HG03066 (cell line): ENCODE measurements around the gene ARVCF.

Experiments used
- ATAC-seq: cut with Tn5 transposase; IDR thresholded peaks from one replicate; pipeline ENCODE4 v1.9.1; 2021; ENCODE audit warnings: low read depth; ENCODE audit not compliant: unreplicated experiment

Gene ARVCF

DNA sequence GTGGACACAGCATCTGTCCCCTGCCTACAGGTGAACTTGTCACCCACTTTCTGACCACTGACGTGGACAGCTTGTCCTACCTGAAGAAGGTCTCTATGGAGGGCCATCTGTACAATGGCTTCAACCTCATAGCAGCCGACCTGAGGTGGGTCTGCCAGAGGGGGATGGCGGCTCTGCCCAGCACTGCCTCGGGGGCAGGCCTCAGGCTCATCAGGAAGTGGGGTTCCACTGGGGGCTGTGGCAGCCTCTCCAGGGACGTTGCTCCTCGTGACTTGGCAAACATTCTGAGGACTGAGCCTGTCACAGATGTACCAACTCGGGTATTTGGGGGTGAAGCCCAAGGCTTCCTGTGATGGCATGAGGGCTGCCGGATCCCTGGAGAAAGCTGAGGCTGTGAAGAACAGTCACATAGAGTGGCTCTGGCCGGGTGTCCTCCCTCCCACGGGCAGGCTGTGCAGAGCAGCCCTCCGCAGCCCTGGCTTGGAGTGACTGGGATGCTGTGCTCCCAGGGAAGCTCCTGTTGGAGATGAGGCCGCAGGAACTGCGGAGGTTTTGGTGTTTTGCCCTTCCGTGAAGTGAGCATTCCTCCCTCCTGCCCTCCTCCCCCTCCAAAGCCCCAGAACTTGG lies 36.9 kb upstream of the ARVCF start:
- no peak for ATAC-seq

DNA sequence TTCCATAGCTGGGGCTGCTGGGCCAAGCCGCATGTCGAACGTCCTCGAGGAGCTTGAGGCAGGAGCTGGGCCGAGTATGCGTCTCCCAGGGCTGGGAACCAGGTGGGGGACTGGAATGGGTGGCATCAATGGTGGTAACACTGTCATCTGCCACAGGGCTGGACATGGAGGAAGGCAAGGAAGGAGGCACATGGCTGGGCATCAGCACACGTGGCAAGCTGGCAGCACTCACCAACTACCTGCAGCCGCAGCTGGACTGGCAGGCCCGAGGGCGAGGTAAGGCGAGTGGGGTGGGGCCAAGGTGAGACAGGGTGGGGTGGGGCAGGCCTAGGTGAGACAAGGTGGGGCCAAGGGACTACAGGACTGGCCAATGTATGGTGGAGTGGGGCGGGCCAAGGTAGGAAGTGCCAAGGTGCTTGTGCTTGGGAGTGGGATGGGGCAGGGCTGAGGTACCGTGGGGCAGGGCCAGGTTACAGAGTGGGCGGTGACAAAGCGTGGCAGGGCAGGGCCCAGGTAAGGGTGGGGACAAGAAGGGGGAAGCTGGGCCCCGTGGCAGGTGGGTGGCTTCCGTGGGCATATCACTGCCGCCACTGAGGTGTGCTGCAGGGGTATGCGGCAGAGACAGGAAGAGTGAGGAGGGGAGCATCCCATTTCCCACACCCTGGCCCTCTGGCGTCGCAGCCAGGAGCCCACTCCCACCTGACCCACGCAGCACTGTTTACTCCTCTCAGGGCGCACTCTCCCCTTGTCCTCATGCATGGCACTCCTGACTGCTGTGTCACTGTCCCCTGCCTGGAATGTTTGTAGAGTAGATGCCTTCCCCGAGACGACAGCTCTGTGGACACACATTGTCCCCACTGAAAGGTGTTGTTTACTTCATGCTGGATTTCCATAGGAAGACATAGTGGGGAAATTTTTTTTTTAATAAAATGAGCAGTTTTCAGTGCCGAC lies 36.0 kb upstream of the ARVCF start:
- ATAC-seq, result no peak

DNA sequence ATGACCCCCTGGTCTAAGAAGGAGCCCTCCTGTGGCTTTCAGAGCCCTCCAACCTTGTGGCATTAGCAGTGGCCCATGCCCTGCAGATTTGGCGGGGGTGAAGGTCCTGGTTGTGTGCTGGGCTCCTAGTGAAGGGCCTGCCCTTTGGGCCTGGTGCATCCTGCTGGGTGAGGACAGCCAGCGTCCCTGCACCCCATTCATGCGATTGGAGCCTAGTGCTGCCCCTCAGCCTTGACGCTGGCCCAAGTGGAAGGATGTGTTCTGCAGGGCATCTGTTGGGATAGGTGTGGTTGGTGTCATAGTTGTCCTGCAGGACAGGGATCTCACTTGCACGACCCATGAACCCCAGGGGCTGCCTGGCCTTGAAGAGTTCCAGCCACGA lies 35.3 kb upstream of the ARVCF start:
- ATAC-seq, result no peak

DNA sequence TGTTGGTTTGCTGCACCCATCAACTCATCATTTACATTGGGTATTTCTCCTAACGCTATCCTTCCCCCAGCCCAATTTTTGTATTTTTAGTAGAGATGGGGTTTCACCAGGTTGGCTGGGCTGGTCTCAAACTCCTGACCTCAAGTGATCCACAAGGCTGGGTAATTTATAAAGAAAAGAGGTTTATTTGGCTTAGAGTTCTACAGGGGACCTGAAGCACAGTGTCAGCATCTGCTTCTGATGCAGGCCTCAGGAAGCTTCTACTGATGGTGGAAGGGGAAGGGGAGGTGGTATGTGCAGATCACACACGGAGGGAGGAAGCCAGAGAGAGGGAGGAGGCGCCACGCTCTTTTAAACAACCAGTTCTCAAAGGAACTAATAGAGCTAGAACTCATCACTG lies 30.1 kb upstream of the ARVCF start:
- ATAC-seq, result no peak

DNA sequence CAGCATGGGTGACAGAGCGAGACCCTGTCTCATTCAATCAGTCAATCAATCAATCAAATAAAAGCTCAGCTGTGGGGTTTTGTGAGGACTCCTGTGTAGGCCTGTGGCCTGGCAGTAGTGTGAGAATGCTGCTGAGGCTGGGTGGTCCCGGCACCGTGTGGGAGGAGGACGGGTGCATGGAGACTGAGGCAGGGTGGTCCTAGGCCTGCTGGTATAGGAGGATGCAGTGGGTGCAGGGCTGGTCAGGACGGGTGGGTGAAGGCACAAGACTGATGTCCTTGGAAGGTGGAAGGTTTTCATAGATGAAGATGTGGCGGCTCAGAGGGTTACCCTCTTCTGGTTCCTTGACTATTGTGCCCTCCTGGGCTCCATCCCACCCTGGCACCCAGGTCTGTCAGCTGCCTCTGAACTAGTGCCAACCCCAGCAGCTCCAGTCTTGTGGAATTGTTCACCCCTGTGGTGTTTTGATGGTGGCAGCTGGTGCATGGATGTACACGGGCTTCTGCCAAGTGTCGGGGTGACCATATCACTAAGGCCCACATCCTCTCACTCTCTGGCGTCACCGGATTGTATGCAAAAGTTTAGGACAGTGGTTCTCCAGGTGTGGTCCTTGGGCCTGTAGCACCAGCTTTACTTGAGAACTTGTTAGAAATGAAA lies 28.0 kb upstream of the ARVCF start:
- no peak for ATAC-seq

DNA sequence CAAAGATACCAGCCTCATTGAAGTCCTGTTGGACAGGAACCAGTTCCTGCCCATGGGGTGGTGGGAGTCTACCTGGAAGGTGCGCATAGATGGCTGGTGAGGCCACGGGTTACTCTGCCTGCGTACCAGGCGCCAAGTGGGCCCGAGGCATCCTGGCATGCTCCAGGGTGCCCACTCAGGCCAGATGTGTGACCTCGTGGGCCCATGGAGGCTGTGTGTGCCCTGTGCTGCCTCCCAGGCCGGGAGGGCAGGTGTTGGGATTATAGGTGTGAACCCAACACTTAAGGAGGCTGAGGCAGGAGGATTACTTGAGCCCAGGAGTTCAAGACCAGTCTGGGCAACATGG lies 27.3 kb upstream of the ARVCF start:
- no peak for ATAC-seq

DNA sequence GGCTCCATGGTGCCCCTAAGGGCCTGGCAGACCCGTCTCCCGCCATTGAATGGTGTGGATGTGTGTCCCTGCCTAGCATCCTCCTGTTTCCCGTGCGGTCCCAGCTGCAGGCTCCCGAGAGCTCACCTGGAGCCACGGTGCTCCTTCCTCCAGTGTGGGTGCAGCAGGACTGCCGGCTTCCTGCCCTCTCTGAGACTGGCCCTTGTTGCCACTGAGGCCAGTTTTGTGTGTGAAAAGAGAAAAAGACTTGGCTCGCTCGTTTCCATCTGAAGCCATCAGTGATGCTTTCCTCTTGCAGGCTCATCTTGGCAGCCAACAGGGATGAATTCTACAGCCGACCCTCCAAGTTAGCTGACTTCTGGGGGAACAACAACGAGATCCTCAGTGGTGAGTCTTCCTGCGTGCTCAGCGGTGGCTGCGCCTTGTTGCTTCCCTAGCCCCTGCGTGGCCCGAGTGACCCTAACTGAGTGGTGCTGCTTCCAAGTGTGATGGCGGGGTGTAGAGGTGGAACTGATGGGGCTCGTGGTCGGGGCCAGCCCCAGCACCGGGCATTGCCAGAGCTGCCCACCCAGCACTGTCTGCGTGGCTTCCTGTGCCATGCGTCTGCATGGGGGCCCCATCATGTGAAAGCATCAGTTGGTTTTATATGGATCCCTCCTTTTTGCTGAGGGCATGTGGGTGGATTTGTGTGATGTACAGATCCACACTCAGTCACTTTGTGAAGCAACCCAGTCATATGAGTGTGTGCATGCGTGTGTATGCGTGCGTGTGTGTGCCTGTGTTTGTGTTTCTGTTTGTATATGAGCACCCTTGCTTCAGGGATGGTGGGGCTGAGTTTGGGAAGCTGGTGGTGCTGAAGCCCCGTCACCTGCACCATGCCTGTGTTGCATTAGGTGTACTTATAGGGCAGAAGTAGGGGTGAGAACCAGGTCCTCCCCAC lies 26.7 kb upstream of the ARVCF start:
- no peak for ATAC-seq

DNA sequence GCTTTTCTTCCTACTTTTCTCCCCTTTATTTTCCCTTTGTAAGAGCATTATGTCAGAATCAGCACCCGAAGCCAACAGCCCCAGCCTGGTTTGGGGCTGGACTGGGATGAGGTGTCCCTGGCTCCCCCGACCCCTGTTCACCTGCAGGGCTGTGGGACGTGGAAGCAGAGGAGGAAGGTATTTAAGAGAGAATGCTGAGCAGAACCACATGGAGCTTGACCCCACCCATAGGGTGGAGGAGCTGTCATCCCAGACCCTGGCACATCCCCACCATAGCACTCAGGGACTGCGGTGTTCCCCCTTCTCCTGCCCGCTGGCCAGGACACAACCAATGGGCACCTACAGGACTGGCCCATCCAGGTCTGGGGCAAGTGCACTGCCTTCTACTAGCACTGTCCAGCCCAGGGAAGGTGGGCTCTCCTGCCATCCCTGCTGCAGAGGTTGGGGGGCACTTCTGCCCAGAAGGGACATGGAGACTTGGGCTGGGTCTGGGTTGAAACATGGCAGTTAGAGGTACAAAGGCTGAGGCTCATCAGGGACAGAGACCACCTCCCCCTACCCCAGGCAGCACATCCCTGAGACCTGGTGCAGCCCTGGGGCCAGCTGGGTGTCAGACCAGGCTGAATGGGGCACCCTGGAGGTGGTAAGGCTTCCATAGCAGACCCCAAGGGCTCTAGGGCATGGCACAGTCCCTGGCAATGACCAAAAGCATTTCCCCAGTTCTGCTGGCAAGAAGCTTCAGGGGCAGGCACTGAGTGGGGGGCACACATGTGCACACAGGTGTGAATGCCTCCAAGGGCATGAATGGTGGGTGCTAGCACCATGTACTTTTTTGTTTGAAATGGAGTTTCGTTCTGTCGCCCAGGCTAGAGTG lies 23.9 kb upstream of the ARVCF start:
- ATAC-seq, result no peak

DNA sequence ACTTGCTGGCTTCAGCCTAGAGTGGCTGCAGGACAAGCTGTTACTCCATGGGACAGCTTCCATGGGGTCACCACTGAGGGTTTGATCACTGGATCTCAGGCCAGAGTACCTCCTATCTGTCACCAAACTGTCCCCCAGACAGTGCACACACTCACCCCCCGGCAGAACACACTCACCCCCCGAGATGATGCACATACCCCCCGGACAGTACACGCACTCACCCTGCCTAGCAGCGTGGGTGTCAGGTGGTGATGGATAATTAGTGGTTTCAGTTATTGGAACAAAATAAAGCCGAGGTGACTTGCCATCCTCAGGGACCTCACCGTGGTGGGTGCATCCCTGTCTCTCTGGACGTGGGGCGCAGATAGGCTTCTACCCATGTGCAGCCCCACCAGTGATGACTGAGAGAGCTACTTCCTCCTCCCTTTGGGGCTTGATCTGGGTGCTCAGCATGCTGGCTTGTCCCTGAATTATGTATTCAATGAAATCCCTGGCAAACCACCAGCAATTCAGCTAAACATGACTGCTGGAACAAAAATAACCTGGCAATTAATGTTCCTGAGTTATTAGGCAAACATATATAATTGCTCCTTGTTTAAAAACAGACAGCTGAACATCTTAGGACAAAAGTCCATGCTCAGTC lies 23.2 kb upstream of the ARVCF start:
- no peak for ATAC-seq

DNA sequence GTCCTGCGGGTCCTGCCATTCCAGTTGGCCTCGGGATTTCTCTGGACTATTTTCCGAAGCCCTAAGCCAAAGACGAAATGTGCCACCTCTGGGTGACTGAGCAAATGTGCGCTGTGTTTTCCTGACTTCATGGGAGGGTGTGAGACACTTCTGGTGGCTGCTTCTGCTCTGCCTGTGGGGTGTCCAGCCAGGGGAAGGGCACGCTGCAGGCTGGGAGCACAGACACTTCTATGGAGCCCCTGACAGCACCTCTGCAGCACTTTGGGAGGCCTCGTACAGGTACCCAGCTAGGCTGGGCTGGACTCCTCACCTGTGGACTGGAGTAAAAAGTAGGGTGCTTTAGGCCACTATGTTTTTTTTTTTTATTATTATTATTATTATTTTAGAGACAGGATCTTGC lies 22.0 kb upstream of the ARVCF start:
- ATAC-seq, result no peak

DNA sequence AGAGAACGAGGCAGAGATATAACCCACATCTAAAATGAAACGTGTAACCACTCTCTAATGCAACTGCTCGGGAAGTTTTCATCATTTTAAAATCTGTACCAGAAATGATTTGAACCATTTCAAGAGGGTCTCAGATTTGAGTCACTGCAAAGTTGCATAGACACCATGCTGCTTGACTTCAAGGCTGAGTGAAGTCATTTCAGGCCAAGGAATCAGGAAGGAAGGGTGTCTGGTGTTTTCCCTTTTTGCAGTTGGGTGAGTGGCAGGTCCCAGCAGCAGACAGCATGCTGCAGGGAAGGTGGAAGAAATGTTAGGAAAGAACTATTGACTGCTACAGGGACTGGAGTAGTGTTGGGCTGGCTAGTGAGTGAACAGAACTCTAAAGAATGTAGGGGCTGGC lies 20.8 kb upstream of the ARVCF start:
- ATAC-seq, result no peak

DNA sequence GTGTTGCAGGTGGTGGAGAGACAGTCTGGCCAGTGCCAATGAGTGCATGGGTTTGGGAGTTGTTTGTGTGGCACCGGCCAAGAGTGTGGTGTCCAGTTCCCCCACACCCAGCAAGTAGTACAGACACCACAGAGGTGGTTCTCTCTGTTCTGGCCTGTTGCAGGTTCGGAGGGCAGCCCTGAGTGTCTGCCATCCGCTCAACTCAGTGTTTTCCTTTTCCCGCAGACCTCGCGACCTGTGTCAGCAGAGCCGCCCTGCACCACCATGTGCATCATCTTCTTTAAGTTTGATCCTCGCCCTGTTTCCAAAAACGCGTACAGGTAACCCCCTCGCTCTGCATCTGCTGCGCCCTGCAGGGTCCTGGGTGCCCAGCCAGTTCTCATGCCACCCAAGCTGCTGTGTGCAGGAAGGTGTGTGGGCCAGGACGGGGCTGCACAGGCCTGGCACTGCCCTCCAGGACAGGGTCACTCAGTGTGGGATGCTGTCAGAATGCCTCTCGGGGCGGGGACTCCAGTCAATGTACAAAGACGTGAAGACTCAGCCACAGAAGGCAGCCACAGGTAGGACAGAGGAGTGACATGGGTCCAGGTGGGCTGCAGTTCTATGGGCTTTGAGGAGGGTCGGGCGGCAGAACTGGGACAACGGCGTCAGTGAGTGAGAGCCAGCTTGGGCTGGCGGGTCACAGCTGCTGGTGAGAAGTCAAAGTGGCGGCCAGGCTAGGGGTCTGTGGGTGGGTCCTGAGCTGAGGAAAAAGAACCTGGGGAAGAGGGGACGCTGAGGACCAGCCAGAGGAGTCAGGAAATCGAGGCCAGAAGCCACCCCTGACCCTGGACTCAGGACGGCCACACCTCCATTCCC lies 20.1 kb upstream of the ARVCF start:
- ATAC-seq, result no peak

DNA sequence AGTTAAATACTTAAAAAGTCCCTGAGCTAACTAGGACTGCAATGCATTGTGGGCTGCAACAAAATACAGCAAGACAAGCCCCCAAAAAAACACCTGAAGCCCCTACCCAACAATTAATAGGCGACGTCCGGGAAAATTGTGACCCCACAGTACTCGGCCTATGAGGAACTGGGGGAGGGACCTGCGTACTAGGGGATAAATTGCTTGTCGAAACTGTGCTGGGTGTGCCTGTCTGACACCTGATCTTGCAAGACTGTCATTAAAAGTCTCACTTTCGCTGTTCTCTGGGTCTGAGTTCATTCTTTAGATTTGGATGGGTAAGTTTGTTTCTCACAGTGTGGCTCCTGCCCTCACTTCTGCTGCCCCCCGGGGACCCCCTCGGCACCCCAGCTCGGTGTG lies 19.5 kb upstream of the ARVCF start:
- ATAC-seq, result no peak

DNA sequence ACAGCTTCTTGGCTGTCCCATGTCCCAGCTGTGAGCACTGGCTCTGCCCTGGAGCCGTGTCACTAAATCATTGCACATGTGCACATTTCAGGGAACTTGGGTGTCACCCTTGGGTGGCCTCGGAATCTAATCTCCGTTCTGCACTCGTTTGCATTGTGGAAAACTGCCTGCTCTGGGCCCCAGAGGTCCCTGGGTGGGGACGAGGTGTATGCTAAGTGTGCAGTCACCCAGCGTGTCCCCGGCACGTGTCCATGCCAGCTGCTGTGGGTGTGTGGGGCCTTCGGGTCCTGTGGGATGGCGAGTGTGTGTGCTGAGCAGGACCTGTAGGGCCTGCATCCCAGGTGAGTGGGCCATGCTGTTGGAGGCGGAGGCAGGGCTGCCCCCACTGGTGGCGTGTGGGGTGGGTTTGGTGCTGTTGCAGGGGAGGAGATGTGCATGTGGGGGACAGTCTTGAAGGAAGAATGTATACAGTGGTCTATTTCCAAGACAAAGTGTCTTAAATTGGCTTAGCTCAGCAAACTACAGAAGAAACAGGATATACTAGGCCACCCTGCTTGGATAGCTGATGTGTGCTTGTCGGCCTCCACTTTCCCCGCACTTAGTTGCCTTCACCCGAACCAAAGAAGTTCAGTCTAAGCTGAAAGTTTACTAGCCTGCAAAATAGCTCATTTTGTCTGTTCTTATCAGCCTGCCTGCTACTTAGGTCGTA lies 18.9 kb upstream of the ARVCF start:
- ATAC-seq, result no peak

DNA sequence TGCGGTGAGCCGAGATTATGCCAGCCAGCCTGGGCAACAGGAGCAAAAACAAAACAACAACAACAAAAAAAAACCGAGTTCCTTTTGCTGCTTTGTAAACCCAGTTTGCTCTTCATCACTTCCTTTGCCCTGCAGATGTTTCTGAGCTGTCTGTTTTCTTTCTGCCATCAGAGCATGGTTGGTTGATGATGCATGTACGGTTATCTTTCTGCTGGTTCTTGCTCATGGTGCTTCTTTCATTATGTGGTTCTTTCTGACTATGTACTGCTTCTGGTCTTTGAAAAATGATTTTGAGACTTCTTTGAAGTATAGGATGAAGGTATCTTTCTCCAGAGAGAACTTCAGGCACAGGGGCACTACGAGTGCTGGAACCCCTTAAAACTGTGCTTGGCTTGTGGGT lies 17.5 kb upstream of the ARVCF start:
- ATAC-seq, result no peak

DNA sequence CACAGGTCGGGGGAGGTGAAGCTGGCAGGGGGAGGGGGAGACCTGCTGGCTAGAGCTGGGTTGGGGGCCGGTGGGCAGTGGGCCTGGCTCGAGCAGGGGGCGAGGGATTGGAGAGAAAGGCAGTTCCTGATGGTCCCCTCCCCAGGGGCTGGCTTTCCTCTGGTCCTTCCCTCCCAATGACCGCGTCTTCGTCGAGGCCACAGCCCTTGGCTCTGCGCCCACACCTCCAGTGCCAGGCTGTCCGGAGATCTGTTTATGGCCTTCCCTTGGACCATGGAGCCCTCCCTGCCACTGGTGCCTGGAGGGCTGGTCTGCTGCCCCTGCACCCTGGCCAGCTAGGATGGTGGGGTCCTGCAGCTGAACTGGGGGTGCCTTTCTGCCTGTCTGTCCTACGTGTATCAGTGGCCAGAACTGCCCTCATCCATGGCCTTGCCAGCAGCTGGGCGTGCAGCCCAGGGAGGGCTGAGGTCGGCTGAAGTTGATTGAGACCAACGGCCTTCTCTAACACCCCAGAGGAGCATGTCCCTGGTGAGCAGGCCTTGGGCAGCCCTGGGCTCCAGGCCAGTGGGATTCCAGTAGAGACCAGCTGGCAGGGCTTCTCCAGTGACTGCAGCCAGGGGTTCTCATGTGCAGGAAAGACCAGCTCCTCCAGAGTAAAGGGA lies 16.6 kb upstream of the ARVCF start:
- ATAC-seq, result no peak

DNA sequence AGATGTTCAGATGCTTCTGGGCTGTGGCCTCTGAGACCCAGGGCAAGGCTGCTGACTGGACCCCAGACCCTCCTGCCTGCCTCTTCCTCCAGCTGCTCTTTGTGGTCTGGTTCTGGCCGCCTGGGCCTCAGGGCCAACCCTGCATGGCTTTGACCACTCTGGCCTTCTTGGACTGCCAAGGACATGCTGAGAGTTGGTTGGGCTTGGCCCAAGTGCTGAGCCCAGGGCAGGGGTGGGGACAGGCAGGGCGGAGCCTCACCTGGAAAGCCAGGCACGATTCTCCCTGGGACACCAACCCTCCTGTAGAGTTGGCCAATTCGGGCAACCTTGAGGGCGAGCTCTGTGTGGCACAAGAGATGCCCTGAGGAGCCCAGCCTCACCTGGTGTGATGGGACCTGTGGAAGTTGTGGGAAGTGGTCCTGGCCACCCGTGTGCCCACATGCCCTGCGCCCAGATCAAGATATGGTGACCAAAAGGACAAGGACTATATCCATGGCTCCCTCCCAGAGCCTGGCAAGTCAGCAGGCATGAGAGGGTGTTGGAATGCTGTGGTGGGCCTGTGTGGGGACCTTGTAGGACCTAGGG lies 15.9 kb upstream of the ARVCF start:
- no peak for ATAC-seq
